UCSD-AML1 (cell line): ENCODE measurements around the gene CLCN6.
A peak's percentile ranks its signal among the peaks of the same experiment; 100 is the strongest.

Source experiments
- DNase-seq: peaks from one replicate; lab custom pipeline; 2025; ENCODE audit not compliant: unreplicated experiment; lab: John Stamatoyannopoulos, UW

The CLCN6 gene, protein sequence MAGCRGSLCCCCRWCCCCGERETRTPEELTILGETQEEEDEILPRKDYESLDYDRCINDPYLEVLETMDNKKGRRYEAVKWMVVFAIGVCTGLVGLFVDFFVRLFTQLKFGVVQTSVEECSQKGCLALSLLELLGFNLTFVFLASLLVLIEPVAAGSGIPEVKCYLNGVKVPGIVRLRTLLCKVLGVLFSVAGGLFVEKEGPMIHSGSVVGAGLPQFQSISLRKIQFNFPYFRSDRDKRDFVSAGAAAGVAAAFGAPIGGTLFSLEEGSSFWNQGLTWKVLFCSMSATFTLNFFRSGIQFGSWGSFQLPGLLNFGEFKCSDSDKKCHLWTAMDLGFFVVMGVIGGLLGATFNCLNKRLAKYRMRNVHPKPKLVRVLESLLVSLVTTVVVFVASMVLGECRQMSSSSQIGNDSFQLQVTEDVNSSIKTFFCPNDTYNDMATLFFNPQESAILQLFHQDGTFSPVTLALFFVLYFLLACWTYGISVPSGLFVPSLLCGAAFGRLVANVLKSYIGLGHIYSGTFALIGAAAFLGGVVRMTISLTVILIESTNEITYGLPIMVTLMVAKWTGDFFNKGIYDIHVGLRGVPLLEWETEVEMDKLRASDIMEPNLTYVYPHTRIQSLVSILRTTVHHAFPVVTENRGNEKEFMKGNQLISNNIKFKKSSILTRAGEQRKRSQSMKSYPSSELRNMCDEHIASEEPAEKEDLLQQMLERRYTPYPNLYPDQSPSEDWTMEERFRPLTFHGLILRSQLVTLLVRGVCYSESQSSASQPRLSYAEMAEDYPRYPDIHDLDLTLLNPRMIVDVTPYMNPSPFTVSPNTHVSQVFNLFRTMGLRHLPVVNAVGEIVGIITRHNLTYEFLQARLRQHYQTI

DNA sequence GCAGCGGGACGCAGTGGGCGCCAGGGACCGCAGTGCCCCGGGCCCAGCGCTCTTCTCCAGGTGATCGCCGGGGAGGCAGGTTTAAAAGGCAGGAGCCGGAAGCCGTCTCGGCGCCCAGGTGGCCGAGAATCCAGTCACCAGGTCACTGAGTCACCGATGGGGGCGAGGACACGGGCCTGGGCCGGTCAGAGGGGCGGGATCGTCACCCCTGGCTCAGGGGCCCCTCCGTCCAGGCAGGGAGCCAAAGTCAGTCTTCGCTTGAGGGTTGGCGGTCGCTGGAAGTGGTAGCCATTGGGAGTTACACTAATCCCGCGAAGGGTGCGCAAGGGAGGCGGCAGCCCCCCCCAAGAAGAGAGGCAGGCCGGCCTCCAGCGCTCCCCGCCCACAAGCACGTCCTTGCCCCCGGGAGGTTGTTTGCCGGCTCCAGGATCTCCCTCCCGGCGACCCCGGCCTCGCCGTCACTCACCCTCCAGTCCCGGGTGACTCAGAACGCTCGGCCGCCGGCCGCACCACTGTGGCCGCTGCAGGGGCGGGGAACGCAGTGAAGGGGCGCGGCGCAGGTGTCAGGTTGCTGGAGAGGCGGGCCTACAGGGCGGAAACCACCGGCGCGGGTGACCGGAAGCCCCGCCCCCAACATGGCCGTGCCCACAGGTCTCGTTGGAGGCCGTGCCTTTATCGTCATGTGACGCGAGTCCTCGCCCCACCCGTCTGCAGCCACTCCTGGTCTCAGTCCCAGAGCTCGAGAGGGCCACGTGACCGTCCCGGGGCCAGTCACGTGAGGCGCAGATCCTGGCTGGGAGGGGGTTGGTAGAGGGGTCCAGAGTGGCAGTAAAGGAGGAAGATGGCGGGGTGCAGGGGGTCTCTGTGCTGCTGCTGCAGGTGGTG lies at the start of gene CLCN6, which contains the start of gene MTHFR:
TSS of gene CLCN6 (plus strand) at position 770 of the 885 bp plus-strand sequence. CDS start at position 842, 72 bp downstream.
TSS of gene MTHFR (minus strand) at position 543 of the 885 bp plus-strand sequence. CDS start 2,848 bp downstream, outside the sequence.
- peak; percentile 99 for DNase-seq

DNA sequence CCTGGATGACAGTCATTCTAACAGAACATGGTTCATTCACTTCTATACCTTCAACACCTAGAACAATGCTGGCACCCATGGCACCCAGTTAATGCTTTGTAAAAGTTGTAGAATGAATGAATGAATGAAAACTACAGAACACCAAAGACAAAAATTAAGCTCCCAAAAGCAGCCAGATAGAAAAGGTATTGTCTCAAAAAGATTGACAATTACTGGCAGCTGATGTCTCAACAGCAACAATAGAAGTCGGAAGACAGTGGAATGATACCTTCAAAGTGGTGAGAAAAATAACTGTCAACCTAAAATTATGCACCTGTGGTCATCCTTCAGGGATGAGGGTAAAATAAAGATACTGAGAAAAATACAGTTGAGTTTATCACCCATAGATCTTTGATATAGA lies 48.9 kb upstream of the CLCN6 start:
- no peak for DNase-seq

DNA sequence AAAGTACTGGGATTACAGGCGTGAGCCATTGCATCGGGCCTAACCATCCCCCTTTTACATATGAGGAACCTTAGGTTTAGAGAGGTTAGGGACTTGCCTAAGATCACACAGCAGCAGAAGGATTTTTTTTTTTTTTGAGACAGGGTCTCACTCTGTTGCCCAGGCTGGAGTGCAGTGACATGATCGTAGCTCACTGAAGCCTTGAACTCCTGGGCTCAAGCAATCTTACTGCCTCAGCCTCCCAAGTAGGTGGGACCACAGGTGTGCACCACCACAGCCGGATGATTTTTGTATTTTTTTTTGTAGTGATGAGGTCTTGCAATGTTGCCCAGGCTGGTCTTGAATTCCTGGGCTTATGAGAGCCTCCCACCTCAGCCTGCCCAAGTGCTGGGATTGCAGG lies 46.2 kb upstream of the CLCN6 start:
- DNase-seq: no peak

DNA sequence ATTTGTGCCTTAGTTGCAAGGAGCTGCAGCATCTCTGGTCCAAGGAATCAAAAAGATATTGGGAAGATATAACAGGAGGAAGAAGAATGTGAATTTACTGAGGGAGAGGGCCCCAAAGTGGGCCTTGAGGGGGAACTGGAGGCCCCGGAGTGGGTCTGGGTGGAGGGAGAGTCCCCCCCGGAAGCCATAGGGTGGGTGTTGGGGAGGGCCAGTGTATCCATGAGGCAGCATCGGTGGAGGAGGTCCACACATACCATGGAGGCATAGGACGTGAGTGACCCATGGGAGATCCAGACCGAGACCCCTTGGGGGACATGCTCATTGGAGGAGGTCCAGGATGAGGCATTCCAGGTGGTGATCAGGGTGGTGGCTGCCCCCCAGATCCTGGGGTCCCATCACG lies 44.7 kb upstream of the CLCN6 start:
- DNase-seq: no peak

DNA sequence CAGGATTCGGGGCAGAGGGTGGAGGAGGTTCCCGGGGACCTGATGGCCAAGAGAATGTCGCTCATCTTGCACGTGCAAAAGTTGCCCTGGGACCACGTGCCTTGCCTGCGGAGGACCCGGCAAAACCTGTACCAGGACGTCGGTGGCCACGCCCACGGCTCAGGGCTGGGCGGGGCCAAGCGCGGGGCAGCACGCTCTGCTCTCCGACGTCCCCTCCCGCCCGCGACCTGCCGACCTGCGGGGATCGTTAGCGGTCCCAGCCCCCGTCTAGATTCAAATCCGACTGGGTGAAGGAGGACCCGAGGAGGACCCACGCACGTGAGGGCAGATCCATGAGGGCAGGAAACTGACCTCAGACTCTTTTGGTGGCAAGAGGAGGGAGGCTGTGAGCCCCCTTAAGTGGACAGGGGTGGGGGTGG lies 44.0 kb upstream of the CLCN6 start, which contains the start of gene C1orf167:
TSS of gene C1orf167 (plus strand) at position 206 of the 419 bp plus-strand sequence. CDS start 2,208 bp downstream, outside the sequence.
- no peak for DNase-seq

DNA sequence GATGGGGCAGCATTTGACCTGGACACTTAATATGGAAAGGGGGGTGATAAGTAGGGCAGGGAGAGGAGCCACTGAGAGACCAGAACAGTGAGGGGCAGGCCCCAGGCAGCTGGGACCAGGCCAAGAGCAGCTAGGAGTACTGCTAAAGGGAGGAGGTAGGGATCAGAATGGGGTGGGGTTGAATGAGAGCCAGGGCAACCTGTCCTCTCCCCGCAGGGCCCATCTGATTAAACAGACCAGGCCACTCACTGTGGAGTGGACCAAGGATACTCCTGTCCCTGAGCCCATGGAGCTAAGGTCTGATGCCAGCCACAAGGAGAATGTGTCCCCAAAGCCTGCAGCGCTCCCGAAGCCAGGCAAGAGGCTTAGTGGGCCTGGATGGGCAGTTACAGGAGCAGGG lies 41.9 kb upstream of the CLCN6 start:
- DNase-seq: no peak

DNA sequence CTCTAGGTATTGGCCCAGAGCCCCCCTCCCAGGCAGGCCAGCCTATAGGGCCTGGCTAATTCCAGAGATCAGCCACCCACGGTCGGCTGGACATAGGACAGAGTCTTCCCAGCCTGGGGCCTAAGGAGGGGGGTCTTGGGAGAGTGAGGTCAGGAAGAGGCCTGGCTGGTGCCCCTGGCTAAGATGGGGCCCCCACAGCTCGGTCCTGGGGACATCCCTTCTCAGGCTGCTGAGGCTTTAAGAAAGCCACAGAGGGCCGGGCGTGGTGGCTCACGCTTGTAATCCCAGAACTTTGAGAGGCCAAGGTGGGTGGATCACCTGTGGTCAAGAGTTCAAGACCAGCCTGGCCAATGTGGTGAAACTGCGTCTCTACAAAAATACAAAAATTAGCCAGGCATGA lies 41.5 kb upstream of the CLCN6 start:
- no peak for DNase-seq

DNA sequence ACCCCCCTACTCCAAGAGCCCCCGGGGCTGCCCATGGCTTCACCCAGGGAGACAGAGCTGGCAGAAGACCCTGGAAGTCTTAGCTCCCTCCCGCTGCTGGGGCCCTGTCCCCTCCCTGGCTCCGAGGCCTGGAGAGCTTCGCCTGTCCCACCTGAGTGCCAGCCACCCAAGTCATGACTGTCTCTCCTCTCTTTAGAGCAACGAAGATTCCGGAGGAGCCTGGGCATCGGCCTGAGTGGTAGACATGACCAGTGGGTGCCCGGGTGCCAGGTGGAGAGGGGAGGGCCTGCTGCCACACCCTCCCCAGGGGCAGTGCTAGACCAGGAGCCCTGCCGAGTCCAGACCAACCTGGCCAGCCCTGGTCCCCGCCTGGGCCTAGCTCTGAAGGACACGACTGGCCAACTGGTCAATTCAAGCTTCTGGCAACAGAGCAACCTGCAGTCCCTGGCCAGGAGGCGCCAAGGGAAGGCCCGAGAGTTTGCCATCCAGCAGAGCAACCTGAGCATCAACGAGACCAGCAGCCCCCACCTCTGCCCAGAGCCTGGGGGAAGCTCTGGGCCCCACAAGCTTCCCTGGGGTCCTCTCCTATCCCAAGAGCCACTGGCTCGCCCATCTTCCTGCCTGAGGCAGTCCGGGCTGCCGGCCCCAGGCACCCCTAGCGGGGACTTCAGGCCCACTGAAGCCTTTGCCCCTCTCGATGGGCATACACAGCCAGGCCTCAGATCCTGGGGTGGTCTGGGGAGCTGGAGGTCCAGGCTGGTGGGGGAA lies 40.1 kb upstream of the CLCN6 start:
- DNase-seq: no peak

DNA sequence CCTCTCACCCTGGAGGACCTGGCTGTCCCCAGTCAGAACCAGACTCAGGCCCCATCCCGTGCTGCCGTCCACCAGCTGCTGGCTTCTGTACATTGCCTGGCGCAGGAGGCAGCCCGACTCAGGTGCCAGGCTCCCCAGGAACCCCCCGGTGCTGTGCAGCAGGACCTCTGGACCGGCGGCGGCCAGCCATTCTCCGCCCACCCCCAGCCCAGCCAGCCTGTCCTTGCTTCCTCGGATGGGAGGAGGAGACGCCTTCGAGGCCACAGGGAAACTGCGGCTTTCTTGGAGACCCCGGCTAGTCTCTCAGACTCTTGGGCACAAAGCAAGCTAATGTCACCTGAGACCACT lies 39.6 kb upstream of the CLCN6 start:
- no peak for DNase-seq

DNA sequence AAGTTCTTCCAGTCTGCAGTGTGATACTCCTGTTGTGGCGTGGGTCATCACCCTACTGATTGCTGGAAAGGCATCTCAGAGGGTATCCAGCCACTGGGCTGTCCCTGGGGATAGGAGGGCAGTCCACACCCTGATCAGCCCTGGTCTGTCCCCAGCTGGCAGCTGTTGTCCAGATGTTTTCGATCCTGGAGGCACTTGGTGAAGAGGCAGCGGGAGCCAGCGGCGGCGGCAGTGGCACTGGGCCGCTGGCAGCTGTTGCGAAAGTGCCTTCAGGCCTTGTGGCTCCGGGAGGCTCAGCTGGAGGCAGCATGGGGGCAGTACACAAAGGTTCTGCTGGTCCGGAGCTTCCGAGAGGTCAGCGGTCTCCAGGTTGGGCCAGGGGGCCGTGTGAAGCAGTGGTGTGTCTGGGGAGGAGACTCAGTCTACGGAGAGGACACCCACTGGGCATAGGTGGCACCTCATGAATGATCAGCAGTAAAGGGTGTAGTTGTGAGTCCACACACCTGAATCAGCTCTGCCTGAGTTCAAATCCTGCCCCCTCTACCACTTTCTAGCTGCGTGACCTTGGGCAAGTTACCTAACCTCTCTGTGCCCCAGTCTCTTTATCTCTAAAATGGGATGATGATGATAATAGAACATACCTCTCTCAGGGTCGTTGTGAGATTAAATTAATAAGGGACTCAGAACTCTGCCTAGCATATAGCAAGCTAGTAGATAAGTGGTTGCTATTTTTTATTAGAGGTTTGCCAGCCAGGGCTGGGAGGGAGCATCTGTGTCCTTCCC lies 37.9 kb upstream of the CLCN6 start:
- no peak for DNase-seq

DNA sequence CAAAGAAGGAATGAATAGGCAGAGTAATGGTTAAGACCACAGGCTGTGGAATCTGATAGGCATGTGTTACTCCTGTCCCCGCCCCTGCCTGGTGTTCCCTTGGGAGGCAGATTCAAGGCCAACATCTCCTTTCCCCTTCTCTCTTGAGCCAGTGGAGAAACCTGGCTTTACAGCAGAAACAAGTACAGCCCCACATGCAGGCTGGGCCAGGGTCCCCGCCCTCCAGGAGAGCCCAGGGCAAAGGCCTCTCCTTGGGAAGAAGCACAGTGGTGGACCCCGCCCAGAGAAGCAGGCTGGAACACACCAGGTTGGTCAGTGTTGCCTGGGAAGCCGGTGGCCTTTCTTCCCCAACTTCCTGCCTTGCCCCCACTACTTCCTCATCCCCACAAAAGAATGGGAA lies 37.2 kb upstream of the CLCN6 start:
- no peak for DNase-seq

DNA sequence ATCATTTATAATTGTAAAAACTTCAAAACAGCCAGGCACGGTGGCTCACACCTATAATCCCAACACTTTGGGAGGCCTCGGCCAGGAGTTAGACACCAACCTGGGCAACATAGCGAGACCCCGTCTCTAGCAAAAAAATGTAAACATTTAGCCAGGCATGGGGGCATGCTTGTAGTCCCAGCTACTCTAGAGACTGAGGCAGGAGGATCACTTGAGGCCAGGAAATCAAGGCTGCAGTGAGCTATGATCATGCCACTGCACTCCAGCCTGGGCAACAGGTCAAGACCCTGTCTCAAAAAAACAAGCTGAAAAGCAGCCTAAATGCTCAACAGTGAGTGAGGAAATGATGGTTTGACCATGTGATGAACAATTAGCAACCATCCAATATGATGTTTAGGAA lies 36.7 kb upstream of the CLCN6 start:
- no peak for DNase-seq

DNA sequence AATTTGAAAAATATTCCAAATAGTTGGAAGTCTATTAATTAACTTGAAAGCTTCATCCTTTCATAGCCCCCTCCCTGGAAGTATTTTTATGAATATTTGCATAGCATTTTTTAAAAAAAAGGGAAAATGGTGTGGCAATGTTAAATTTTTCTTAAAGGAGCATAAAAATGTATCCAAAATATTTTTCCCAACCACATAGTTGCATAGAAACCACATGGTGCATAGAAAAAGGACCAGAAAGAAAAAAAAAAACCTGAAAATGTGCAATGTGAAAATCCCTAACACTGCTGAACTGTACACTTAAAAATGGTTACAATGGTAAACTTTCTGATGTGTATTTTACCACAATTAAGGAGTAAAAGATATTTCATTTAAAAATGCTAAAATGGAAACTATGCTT lies 36.0 kb upstream of the CLCN6 start:
- no peak for DNase-seq

DNA sequence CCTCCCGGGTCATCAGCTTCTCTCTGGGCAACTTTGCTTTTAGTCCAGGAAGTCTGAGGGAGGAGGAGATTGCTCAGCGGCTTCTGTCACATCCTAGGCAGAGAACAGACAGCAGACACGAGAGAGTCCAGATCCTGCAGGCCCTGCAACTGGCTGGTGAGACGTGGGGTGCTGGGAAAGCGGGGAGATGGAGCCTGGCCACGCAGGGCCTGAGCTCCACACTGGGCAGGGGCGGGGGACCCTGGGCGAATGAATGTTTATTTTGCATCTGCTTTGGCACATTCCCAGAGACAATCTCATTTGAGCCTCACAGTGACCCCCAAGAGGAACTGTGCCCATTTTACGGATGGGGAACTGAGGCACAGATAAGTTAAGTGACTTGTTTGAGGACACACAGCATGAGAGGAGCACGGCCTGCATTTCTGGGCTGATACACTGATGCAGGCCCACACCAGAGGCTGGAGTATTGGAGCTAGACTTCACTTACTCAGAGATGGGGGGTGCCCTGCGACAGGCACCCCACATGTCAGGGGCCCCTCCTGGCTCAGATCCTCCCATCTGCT lies 34.4 kb upstream of the CLCN6 start:
- no peak for DNase-seq

DNA sequence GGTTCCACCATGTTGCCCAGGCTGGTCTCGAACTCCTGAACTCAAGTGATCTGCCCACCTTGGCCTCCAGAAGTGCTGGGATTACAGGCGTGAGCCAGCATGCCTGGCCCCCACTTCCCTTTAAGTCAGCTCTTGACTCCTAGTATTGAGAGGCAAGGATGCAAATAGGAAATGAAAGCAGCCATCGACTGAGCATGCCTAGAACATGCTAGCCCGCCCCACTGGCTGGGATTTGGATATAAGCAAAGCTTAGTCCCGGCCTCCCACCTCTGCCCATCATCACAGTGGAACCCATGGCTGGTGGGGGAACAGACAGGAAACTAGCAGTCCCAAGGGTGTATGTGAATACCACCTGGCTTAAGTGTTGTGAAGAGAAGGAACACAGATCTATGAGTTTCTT lies 33.5 kb upstream of the CLCN6 start:
- no peak for DNase-seq

DNA sequence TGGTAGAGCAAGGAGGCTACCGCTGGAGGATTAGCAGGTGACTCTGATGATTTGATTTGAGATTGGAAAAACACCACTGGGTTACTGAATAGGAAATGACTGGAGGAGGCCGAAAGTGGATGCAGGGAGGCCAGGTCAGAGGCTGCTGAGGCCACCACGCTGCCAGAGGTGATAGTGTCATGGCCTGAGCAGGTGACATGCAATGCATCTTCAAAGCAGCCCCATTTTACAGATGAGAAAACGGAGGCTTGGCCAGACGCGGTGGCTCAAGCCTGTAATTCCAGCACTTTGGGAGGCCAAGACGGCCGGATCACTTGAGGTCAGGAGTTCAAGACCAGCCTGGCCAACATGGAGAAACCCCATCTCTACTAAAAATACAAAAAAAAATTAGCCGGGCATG lies 31.2 kb upstream of the CLCN6 start:
- DNase-seq: no peak

DNA sequence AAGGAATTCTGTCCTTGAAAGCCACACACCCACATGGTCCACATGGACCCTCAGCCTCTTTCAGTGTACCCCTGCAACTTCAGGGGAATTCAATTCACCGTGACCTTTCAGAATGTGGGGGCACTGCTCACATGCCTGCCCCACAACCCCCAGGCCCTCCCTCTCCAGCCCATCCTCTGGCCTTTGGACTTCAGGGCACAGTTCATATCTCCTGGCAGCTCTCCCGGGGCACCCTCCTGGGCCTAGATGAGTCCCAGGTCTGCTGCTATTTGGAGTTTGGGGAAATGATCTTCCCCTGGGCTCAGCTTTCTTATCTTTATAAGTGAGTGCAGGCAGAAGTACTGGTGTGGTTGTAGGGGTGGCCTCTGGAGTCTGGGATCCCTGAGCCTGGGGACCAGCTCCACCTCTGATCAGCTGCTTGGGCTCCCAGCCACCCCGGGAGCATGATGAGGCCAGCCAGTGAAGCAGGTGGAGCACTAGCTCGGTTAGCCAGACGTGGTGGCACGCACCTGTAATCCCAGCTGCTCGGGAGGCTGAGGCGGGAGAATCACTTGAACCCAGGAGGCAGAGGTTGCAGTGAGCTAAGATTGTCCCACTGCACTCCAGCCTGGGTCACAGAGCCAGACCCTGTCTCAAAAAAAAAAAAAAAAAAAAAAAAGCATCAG lies 28.2 kb upstream of the CLCN6 start:
- DNase-seq: no peak

DNA sequence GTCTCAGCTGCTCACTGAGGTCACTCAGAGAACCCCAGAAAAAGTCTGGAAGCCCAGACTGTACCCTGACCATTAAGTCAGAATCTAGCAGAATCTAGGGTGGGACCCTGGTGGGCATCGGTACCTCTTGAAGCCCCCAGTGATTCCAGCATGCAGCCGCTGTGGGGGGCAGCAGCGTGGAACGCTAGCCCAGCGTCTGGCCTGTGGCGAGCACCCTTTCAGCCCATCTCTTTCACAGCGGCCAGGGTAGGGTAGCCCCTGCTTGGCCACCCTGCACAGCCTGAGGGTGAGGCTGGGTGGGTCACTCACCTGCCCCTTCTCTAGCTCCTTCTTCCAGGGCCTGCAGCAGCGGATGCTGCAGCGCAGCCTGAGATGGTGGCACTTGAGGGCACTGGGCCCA lies 27.7 kb upstream of the CLCN6 start:
- no peak for DNase-seq
